NCI-H1417 treated with DMSO at 0.1 percent for 48 hours (cell line): ENCODE measurements around the gene CCDC32.
A peak's percentile ranks its signal among the peaks of the same experiment; 100 is the strongest.
"Not testable (repeated sequence)": the region's sequence is repeated elsewhere in the genome, so short reads cannot be mapped to it uniquely, and the experiment has no call there.

Source experiments
- DNase-seq: peaks from one replicate; lab custom pipeline; 2025; lab: John Stamatoyannopoulos, UW

The CCDC32 gene, protein sequence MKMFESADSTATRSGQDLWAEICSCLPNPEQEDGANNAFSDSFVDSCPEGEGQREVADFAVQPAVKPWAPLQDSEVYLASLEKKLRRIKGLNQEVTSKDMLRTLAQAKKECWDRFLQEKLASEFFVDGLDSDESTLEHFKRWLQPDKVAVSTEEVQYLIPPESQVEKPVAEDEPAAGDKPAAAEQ

DNA sequence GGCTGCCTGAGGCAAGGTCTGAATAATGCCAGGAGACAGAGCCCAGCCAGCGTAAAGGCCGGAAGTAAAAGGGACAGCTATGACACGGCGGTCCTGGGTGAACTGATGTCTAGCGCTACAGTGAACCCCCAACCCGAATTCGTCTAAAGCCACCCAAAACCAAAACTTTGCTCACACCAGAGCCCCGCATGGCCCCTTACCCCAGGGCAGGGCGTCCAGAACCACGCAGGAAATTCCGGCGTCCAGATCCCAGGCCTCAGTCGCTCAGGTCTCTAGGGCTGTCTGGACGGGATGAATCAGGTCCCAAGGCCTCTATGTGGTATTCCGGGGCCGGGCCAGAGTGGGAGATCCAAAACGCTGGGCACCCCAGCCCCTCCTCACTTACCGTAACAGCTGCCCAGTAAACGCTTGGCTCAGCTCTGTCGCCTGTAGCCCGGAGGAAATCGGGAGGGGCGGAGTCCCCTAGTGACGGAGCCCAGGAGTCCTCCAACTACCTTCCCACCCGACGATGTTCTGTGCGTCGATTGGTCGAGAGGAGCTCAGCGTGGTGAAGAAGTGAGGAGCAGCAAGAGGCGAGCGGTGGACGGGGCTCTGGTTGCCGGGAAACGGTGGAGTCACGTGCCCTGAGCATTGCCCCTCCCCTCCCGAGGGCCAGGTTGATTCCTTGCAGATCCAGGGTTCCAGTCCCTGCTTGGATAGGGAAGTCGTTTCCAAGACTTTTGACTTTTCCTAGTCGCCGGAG, at the start of gene CCDC32:
Gene CCDC32 (minus strand): TSS at position 452 of the 742 bp plus-strand sequence. CDS start 2,027 bp downstream, outside the sequence.
- peak; percentile 80 for DNase-seq

DNA sequence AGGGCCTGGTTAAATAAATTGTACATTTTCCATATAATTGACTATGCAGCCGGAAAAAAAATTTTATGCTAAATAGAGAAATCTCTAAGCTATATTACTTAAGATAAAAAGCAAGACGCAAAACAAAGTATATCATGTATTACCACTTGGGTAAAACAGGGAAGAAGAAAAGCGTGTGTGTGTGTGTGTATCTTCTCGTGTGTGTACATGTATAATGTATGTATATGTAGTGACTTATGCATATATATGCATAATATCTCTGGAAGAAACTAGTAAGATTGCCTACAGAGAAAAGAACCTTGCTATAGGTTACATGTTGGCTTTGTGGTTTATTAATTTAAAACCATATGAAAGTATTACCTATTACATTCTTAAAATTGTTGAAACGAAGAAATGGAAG, 48.2 kb upstream of the CCDC32 start:
- no peak for DNase-seq

DNA sequence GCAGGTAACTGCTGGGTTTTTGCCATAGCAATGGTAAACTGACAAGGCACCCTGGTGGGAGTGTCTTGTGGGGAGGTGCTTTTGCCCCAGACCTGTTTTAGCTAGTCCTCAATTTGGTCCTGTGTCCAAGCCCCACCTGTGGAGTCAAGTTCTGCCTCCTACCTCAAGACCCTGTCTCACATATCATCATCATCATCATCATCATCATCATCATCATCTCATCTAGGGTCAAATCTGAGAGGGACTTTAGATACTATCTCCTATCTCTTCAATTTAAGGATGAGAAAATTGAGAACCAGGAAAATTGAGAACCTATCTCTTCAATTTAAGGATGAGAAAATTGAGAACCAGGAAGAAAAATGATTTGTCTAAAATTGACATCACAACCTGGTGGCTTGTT, 39.1 kb upstream of the CCDC32 start:
- DNase-seq: no peak

DNA sequence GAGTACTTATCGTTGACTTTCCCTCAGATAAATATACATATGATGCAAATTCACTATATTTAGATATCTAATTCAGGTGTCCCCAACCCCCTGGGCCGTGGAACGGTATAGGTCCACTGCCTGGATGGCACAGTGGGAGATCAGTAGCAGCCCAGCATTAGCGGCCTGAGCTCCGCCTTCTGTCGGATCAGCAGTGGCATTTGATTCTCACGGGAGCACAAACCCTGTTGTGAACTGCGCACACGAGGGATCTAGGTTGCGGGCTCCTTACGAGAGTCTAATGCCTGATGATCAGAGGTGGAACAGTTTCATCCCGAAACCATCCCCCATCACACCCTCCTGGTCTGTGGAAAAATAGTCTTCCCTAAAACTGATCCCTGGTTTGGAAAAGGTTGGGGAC, 36.1 kb upstream of the CCDC32 start:
- no peak for DNase-seq

DNA sequence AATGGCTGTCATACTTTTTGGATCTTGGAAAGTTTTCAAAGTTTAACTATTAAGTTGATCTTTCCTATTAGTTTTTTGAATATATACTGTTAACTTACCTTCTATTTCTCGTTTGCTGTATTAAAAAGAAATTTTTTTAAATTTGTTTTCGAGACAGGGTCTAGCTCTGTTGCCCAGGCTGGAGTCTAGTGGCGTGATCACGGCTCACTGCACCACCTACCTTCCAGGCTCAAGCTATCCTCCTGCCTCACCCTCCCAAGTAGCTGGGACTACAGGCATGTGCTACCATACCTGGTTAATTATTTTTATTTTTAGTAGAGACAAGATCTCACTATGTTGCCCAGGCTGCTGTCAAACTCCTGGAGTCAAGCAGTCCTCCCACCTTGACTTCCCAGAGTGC, 33.8 kb upstream of the CCDC32 start:
- DNase-seq: no peak

DNA sequence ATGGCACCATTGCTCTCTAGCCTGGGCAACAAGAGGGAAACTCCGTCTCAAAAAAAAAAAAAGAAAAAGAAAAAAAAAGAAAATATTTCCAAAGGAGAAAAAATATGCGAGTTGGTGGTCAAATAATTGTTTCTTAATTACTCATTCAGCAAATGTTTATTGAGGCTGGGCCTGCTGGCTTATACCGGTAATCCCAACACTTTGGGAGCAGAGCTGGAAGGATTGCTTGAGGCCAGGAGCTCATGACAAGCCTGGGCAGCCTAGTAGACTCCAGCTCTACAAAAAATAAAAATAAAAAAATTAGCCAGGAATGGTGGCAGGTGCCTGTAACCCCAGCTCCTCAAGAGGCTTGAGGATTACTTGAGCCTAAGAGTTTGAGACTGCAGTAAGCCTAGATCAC, 33.3 kb upstream of the CCDC32 start:
- no peak for DNase-seq

DNA sequence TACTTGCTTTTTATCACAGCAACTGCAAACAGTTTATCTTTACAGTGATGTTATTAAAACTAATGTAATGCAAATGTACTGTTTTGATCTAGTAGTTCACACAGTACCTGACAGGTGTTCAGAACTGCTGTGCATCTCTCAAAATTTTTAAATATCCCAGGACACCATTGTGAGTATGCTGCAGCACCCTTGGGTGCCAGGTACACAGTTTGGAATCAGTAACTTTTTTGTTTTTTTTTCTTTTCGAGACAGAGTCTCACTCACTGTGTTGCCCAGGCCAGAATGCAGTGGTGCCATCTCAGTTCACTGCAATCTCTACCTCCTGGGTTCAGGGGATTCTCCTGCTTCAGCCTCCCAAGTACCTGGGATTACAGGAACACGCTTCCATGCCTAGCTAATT, 32.2 kb upstream of the CCDC32 start:
- no peak for DNase-seq

DNA sequence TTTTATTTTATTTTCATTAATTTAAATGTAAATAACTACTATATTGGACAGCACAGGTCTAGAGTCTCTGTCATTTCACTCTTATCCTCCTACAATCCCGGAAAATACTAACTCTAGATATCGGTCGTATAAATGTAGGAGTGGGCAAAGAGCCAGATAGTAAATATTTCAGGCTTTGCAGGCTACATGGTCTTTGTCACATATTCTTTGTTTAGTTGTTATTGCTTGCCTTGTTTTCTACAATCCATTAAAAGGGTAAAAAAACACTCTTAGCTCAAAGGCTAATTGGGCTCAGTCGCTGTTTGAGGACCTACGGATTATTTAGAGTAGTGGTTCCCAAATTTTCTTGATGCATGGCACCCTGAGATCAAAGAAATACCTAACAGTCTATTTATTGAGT, 30.9 kb upstream of the CCDC32 start:
- DNase-seq: no peak

DNA sequence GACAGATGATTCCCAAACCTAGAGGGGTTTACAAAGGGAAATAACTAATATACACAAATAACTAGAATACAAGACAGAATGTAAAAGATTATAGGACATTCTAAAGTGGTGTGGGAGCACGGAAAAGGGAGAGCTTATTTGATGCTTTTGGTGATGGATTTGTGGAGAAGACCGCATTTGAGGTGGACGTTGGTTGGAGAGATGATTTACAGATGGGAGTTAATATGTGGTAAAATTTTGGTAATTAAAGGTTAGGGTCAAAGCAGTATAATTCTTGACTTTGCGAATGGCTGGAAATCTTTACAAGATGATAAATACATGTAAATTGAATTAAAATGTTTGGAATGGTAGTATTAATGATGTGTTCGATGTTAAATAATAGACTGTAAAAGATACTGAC, 30.4 kb upstream of the CCDC32 start:
- no peak for DNase-seq

DNA sequence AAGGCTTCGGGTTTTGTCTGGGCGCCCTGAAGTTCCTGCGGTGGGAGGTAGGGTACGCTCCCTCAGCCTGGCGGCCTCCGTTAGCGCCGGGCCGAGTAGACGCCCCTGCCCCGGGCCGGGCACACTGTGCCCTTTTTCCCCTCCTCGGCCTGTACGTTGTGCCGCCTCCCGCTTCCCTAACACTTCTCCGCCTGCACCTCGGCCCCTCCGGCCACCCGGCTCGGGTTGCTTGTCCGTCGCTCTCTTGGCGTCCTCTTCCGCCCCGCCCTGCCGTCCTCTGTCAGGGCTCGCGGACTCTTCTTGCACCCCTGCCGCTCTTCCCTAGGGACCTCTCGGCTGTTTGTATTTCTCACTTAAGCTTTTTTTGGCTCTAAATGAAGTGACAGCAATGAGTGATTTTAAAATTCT, 29.6 kb upstream of the CCDC32 start:
- DNase-seq: no peak

DNA sequence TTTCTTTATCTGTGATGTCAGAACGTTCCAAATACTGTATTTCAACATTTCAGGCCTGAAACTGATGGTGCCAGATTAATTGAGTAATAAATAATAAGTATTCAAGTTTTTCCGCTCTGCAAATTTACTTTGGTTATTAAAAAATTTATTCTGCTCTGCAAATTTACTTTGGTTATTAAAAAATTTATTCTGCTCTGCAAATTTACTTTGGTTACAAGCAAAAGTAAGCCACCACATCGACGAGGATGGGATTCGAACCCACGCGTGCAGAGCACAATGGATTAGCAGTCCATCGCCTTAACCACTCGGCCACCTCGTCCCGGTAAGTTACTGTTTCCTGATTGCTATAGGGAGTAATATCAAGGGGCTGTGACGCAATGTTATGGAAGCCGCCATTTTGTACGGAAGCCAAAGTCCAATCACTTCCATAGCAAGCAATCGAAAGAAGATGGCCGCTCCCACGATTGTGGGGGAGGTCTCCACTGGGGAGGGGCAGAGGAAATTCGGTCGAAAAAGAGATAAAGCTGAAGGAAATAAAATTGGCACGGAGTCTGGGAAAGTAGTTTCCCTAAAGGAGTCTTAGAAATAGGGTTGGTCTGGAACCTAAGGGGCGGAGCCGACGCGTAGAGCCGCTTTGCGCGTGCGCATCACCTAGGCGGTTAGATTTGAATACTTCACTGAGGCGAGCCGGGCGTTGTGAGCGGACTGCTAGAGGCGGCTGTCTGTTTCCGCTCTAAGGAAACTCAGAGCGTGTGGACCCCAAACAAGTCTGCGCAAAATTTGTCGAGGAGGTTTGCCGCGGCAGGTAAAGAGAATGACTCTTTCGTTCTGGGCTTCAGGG, 29.0 kb upstream of the CCDC32 start, which contains the start of gene KNL1:
Gene KNL1 (plus strand): TSS at position 662 of the 841 bp plus-strand sequence. CDS start 8,683 bp downstream, outside the sequence.
- peak; percentile 82 for DNase-seq

DNA sequence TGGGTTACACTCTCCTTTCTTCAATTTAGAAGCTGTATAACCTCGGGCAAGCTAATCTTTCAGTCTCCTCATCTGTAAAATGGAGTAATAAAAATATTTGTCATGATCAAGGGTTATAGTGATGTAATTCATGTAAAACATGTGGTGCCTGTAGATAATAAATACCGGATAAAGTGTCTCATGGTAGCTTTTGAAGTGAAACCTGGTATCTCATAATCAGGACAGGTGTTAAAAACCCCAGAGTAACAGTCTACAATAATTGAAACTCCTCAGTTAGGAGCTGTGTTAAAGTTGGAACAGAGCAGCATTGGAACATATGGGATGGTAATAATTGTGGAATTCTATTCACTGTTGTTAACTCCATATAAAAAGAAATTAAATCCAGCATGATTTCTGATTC, 28.3 kb upstream of the CCDC32 start:
- DNase-seq: no peak

DNA sequence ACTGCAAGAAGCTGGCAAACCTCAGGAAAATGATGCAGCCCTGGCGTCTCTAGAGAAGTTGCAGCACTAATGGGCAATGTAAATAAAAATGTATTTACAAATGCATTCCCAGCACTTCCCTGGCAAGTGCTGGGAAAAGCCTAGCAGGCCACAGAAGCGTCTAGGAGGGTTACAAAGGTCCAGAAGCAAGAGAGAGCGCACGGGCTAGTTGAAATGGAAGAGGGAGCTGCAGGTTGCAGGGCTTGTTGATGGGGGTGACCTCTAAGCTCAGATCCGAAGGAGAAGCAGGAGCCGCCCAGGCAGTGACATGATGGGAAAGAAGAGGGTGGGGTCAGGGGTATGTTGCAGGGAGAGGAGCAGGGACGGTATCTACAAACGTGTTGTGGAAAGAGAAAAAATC, 26.5 kb upstream of the CCDC32 start:
- no peak for DNase-seq

DNA sequence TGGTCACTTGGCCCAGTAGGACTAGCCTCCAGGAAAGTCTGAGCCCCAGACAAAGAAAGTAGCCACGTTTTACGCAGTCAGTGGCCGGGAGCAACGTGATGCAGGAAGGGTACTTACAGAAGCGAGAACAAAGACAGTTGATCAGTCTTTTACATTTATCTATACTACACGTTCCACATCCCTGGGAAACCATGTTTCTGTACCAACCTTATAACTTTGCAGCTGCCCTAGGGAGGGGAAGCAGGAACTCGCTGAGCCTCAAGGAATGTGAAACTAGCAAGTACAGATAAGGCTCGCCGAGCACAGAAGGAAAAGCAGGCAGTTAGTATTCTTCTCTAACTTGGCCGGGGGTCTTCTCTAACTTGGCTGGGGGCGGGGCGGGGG, 25.8 kb upstream of the CCDC32 start:
- no peak for DNase-seq

DNA sequence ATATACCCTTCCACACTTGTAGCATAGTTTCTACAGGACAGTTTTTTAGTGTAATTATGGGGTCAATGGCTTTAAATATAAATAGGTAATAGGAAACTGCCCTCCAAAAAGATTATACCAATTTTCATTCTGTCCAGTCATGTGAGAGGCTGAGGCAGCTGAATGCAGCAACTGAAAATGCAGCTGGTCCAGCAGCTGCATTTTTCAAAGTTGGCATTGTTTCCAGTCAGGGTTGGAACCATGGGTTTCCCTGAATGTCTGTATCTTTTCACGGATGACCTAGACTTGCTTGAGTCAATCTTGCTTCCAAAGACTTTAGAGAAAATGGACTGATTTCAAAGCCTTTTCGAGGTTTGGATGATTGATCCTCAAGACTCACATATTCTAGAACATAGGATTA, 19.3 kb upstream of the CCDC32 start:
- DNase-seq: no peak

DNA sequence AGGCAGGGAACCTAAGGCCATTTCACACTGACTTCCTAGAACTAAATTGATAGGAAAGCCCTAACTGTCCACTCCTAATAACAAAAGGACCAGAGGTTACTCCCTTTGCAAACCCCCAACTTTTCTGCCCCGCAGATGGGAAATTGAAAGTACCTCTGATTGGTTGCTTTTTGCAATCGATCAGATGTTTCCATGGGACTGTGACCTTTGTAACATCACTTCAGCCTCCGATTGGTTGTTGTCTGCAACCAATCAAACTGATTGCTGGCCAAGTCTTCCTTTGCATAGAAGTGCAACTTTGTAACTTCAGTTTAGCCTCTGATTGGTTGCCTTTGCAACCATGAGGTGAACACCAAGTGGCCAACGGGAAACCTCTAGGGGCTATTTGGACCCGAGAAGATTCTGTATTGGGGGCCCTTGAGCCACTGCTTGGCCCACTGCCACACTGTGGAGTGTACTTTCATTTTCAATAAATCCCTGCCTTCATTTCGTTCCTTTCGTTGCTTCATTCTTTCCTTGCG, 17.9 kb upstream of the CCDC32 start:
- no peak for DNase-seq

DNA sequence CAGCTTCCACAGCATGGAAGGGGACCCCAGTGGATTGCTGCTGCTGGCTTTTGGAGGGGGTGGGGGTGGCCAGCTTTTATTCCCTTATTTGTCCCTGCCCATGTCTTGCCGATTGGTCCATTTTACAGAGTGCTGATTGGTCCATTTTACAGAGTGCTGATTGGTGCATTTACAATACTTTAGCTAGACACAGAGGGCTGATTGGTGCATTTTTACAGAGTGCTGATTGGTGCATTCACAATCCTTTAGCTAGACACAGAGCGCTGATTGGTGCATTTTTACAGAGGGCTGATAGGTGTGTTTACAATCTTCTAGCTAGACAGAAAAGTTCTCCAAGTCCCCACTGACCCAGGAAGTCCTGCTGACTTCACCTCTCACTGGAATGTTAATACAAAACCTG, 17.0 kb upstream of the CCDC32 start:
- DNase-seq: not testable (repeated sequence)

DNA sequence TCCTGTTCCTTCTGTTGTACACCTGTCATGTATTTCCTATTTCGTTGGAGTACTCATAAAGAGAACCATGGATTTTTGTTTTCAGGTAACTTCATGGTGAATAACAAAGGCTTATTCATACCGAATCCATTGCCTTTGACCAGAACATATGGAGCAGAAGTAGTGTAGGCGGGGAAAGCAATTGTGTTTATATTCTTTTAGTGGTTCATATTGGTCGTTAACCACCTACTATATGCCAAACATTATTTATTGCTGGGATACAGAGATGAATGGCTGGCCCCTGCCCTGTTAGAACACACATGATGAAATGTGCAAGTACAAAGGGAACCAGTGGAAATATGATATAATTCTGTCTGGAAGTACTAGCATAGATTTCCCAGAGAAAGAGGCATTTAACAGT, 14.1 kb upstream of the CCDC32 start:
- DNase-seq: no peak

DNA sequence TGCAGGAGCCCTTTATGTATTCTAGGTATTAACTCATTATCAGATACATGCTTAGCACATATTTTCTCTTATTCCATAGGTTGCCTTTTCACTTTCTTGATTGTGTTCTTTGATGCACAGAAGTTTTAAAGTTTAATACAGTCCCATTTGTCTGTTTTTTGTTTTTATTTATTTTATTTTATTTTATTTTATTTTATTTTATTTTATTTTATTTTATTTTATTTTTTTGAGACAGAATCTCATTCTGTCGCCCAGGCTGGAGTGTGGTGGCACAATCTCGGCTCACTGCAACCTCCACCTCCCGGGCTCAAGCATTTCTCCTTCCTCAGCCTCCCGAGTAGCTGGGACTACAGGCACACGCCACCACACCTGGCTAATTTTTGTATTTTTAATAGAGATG, 12.1 kb upstream of the CCDC32 start:
- DNase-seq: not testable (repeated sequence)

DNA sequence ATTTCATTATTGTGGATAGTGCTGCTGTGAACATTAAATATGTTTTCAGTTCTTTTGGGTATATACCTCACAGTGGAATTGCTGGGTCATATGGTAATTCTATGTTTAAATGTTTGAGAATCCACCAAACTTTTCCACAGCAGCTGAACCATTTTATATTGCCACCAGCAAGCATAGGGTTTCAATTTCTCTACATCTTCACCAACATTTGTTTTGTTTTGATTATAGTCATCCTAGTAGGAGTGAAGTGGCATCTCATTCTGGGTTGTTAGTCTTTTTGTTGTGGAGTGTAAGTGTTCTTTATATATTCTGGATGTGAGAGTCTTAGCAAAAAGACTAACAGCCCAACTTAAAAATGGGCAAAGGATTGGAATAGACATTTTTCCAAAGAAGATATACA, 10.3 kb upstream of the CCDC32 start:
- DNase-seq: no peak

DNA sequence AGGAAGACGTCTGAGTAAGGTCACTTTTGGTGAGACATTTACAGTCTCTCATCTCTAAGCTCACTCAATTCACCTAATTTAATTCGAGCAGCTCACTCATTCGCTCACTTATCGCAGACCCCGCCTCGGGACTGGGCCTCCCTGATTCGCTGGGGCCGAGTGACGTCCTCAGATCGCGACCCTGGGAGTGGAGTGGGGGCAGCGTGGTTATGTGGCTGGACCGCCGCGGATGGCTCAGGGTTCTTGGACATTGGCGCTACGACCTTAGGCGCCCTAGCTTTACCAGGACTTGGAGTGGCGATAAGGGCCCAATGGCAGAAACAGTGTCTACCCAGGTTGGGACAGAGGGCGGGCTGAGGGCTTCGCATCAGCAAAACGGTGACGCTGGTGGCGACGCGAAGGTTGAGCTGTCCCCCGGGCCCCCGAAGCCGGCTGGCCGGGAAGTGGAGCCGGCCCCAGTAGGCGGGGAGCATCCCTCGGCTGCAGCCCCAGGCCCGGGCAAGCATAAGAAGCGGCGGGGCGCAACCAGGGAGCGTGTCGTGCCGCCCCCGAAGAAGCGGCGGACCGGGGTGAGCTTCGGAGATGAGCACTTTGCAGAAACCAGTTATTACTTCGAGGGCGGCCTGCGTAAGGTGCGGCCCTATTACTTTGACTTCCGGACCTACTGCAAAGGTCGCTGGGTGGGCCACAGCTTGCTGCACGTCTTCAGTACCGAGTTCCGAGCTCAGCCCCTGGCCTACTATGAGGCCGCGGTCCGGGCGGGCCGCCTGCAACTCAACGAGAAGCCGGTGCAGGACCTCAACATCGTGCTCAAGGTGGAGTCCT, 4.5 kb upstream of the CCDC32 start, which contains the start of gene RPUSD2:
Gene RPUSD2 (plus strand): TSS at position 171 of the 825 bp plus-strand sequence. CDS start 39 bp downstream, at position 210.
- DNase-seq: no peak

DNA sequence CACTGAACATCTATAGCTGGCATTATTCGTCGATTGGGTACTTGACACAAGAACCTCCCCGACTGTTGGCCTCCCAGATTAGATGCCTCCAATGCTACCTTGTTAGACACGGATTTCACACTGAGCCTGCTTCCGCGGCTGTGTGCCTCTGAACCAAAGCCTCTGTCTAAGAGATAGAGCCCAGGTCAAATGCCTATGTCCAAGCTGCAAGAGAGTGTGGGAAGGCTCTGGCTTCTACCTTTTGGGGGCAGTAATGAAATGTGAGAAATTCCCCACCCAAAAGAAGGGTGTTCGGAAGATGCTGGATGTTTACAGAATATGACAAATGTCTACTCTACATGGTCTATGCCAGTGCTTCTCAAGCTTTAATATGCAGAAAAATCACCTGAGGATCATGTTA, 2.3 kb upstream of the CCDC32 start:
- DNase-seq: no peak
